A172 (cell line): ENCODE measurements around the gene ELAVL2. TPM values are rescaled to one million over a fixed set of nuclear protein-coding genes. Genes with fewer than 3 reads are reported as not detected.

Source experiments
- DNase-seq: peaks from one replicate; pipeline ENCODE4 v3.0.0-alpha.2; 2015; ENCODE audit warnings: low spot score
- total RNA-seq: library from RNA; depleted of rRNA; stranded (reverse); fragments of >200 nt; shearing (Covaris generic); gene quantifications from 2 replicates; pipeline ENCODE4 v1.2.3, GENCODE V29; 2014

The ELAVL2 gene
- total RNA-seq, 1 experiment from 2014 or later = 27.5 TPM

GRCh38 chr9:23769307-23769935 lies 56.6 kb downstream of the ELAVL2 start:
- peak; percentile 79 for DNase-seq

GRCh38 chr9:23768861-23769260 lies 57.2 kb downstream of the ELAVL2 start:
- no peak for DNase-seq

GRCh38 chr9:23766613-23767012 lies 59.4 kb downstream of the ELAVL2 start:
- DNase-seq = no peak

GRCh38 chr9:23765561-23765960 lies 60.5 kb downstream of the ELAVL2 start:
- no peak for DNase-seq

- no peak for DNase-seq
These were observed 61.8 kb downstream of the ELAVL2 start for GRCh38 chr9:23764219-23764618.

GRCh38 chr9:23754551-23754950 lies 71.5 kb downstream of the ELAVL2 start:
- no peak for DNase-seq

GRCh38 chr9:23752859-23753258 lies 73.2 kb downstream of the ELAVL2 start:
- DNase-seq = no peak

GRCh38 chr9:23751633-23752032 lies 74.4 kb downstream of the ELAVL2 start:
- DNase-seq = no peak

- no peak for DNase-seq
These were observed 75.2 kb downstream of the ELAVL2 start for GRCh38 chr9:23750808-23751207.

- DNase-seq = peak; percentile 8
These were observed 78.7 kb downstream of the ELAVL2 start for GRCh38 chr9:23747088-23748075.

- DNase-seq = peak; percentile 28
These were observed 79.7 kb downstream of the ELAVL2 start for GRCh38 chr9:23746317-23746716.

GRCh38 chr9:23743036-23743435 lies 83.0 kb downstream of the ELAVL2 start:
- DNase-seq = no peak

- no peak for DNase-seq
These were observed 84.7 kb downstream of the ELAVL2 start for GRCh38 chr9:23741351-23741750.

- DNase-seq = no peak
These were observed 85.5 kb downstream of the ELAVL2 start for GRCh38 chr9:23740531-23740930.

GRCh38 chr9:23739753-23740152 lies 86.3 kb downstream of the ELAVL2 start:
- no peak for DNase-seq

GRCh38 chr9:23736293-23736692 lies 89.7 kb downstream of the ELAVL2 start:
- DNase-seq = no peak

GRCh38 chr9:23733495-23734078 lies 92.5 kb downstream of the ELAVL2 start:
- no peak for DNase-seq

- DNase-seq = no peak
These were observed 94.7 kb downstream of the ELAVL2 start for GRCh38 chr9:23731353-23731752.

GRCh38 chr9:23730364-23730763 lies 95.7 kb downstream of the ELAVL2 start:
- no peak for DNase-seq

- no peak for DNase-seq
These were observed 97.3 kb downstream of the ELAVL2 start for GRCh38 chr9:23728736-23729135.

GRCh38 chr9:23725279-23725946 lies 100.6 kb downstream of the ELAVL2 start:
- DNase-seq = no peak

- DNase-seq = no peak
These were observed 102.4 kb downstream of the ELAVL2 start for GRCh38 chr9:23723672-23724071.
